IMR-90 (cell line): Measurements from ENCODE around the gene POMGNT1. TPM values are rescaled to one million over a fixed set of nuclear protein-coding genes. Genes with fewer than 3 reads are reported as not detected.
A peak's percentile ranks its signal among the peaks of the same experiment; 100 is the strongest.
"Not testable (repeated sequence)": the region's sequence is repeated elsewhere in the genome, so short reads cannot be mapped to it uniquely, and the experiment has no call there.

Experiments
- ATAC-seq: fragments of 200-7000 bp; cut with Tn5 transposase; 2 replicates; pipeline ENCODE4 v1.9.1; 2020; ENCODE audit warnings: low read depth, mild to moderate bottlenecking, moderate library complexity
- BruUV-seq: library from RNA; stranded (reverse); fragments of 400-500 nt; replicated peaks from 2 replicates; lab custom pipeline; 2021; lab: Mats Ljungman, UMichigan
- CTCF ChIA-PET: fragments of 300-600 bp; formaldehyde crosslinking; extraction: SDS; loops from one replicate; lab custom pipeline; 2021; ENCODE audit warnings: antibody characterized with exemption; lab: Yijun Ruan, JAX
- POLR2A ChIA-PET: fragments of 300-600 bp; sonication (Branson Sonifier 250); formaldehyde crosslinking; loops from one replicate; lab custom pipeline; 2022; ENCODE audit warnings: antibody characterized with exemption; ENCODE audit not compliant: unreplicated experiment; lab: Charles Lee
- DNase-seq: peaks from one replicate; pipeline ENCODE4 v3.0.0; 2013
- H2AFZ ChIP-seq: replicated peaks from 2 replicates; pipeline ENCODE3; 2013; ENCODE audit warnings: low read length, mild to moderate bottlenecking; ENCODE audit not compliant: poor library complexity
- H2AK5ac ChIP-seq: 2 replicates; pipeline ENCODE4 v1.6.1; 2013; ENCODE audit warnings: low read depth, low read length, inconsistent platforms
- H2AK9ac ChIP-seq: replicated peaks from 2 replicates; pipeline ENCODE3; 2013; ENCODE audit warnings: mild to moderate bottlenecking, low read depth, low read length, moderate library complexity; ENCODE audit not compliant: poor library complexity
- H2BK120ac ChIP-seq: 2 replicates; pipeline ENCODE4 v1.6.1; 2013; ENCODE audit warnings: low read depth, low read length, inconsistent platforms
- H2BK15ac ChIP-seq: 3 replicates; pipeline ENCODE4 v1.6.1; 2013; ENCODE audit warnings: low read depth, low read length, inconsistent platforms
- H2BK20ac ChIP-seq: 2 replicates; pipeline ENCODE4 v1.6.1; 2013; ENCODE audit warnings: low read depth, mild to moderate bottlenecking, inconsistent platforms, low read length, moderate library complexity
- H2BK5ac ChIP-seq: 2 replicates; pipeline ENCODE4 v1.6.1; 2013; ENCODE audit warnings: mild to moderate bottlenecking, low read depth, low read length, inconsistent platforms; ENCODE audit not compliant: poor library complexity, severe bottlenecking
- H3K14ac ChIP-seq: replicated peaks from 2 replicates; pipeline ENCODE4 v1.6.1; 2013; ENCODE audit warnings: low read depth, low read length, inconsistent platforms
- H3K18ac ChIP-seq: 2 replicates; pipeline ENCODE4 v1.6.1; 2013; ENCODE audit warnings: low read depth, low read length, control low read depth
- H3K23ac ChIP-seq: 2 replicates; pipeline ENCODE4 v1.6.1; 2013; ENCODE audit warnings: low read depth, low read length, inconsistent platforms
- H3K27ac ChIP-seq: 2 replicates; pipeline ENCODE4 v1.5.1; 2013; ENCODE audit warnings: mild to moderate bottlenecking, control low read depth, low read length; ENCODE audit not compliant: insufficient read depth
- H3K27me3 ChIP-seq: 2 replicates; pipeline ENCODE4 v1.6.1; 2013; ENCODE audit warnings: low read length; ENCODE audit not compliant: control insufficient read depth, insufficient read depth
- H3K36me3 ChIP-seq: 2 replicates; pipeline ENCODE4 v1.6.1; 2013; ENCODE audit warnings: low read length, mixed read lengths; ENCODE audit not compliant: control insufficient read depth, insufficient read depth
- H3K4ac ChIP-seq: 2 replicates; pipeline ENCODE4 v1.6.1; 2013; ENCODE audit warnings: low read depth, low read length, inconsistent platforms
- H3K4me1 ChIP-seq: 2 replicates; pipeline ENCODE4 v1.6.1; 2013; ENCODE audit warnings: low read length, mixed read lengths; ENCODE audit not compliant: control insufficient read depth, insufficient read depth
- H3K4me2 ChIP-seq: 2 replicates; pipeline ENCODE4 v1.6.1; 2013; ENCODE audit warnings: low read depth, mild to moderate bottlenecking, control low read depth, low read length, moderate library complexity
- H3K4me3 ChIP-seq: 2 replicates; pipeline ENCODE4 v1.5.1; 2013; ENCODE audit warnings: low read depth, mild to moderate bottlenecking, control low read depth, low read length, moderate library complexity; ENCODE audit not compliant: insufficient read depth
- H3K56ac ChIP-seq: 2 replicates; pipeline ENCODE4 v1.6.1; 2013; ENCODE audit warnings: low read length, inconsistent platforms; ENCODE audit not compliant: insufficient read depth; ENCODE audit errors: extremely low read depth
- H3K79me1 ChIP-seq, 2 experiments: 2 replicates each; pipeline ENCODE4 v1.6.1; 2013; ENCODE audit warnings: low read length in 2 of 2, inconsistent platforms in 1 of 2, low read depth in 1 of 2
- H3K9ac ChIP-seq: 2 replicates; pipeline ENCODE4 v1.6.1; 2013; ENCODE audit warnings: low read depth, low read length, control low read depth
- H3K9me1 ChIP-seq: 2 replicates; pipeline ENCODE4 v1.6.1; 2013; ENCODE audit warnings: low read length, inconsistent platforms; ENCODE audit not compliant: insufficient read depth
- H3K9me3 ChIP-seq: 2 replicates; pipeline ENCODE4 v1.6.1; 2013; ENCODE audit warnings: low read length; ENCODE audit not compliant: control insufficient read depth, insufficient read depth
- H4K20me1 ChIP-seq: 2 replicates; pipeline ENCODE4 v1.6.1; 2013; ENCODE audit warnings: low read length, inconsistent platforms; ENCODE audit not compliant: insufficient read depth
- H4K5ac ChIP-seq: 2 replicates; pipeline ENCODE4 v1.6.1; 2013; ENCODE audit warnings: mild to moderate bottlenecking, low read depth, low read length, control low read depth
- H4K8ac ChIP-seq, 2 experiments: 2 replicates each; pipeline ENCODE4 v1.6.1; 2013; ENCODE audit warnings: low read depth in 2 of 2, low read length in 2 of 2, control low read depth in 1 of 2, inconsistent platforms in 1 of 2
- H4K91ac ChIP-seq: 2 replicates; pipeline ENCODE4 v1.6.1; 2013; ENCODE audit warnings: low read depth, low read length, inconsistent platforms; ENCODE audit not compliant: insufficient read depth
- WGBS, 2 experiments: methylation state at CpG; one replicate each; pipeline versions ENCODE4 v1.1.5 to v1.1.7; 2013; ENCODE audit warnings: missing lambda C conversion rate in 2 of 2; ENCODE audit not compliant: insufficient read length in 1 of 2; ENCODE audit errors: extremely low coverage in 2 of 2; 5-methylcytosine and 5-hydroxymethylcytosine counted together
- dilution Hi-C: fragments of 300-500 bp; cut with HindIII; formaldehyde crosslinking; loops from one replicate; pipeline ENCODE4 v1.14.3; 2018; ENCODE audit warnings: low sequenced_read_pairs; ENCODE audit not compliant: unreplicated experiment
- in situ Hi-C: fragments of 300-500 bp; cut with MboI; formaldehyde crosslinking; loops from 3 replicates; pipeline ENCODE4 v1.14.3; 2019; ENCODE audit warnings: low sequenced_read_pairs, inconsistent platforms, mixed read lengths
- intact Hi-C: fragments of 100-400 bp; cut with micrococcal nuclease; formaldehyde crosslinking; loops from 2 replicates; pipeline ENCODE4 v1.10.0; 2022
- polyA plus RNA-seq, 3 experiments: library from polyadenylated mRNA; depleted of rRNA; stranded (reverse); fragments of >200 nt; gene quantifications; 2 replicates each; pipeline ENCODE4 v1.2.3, GENCODE V29; 2012; ENCODE audit warnings: low replicate concordance in 1 of 3
- total RNA-seq: library from RNA; depleted of rRNA; stranded (reverse); fragments of >200 nt; gene quantifications from 2 replicates; pipeline ENCODE4 v1.2.3, GENCODE V29; 2012

Gene POMGNT1
- total and polyA plus RNA-seq, 2 of the 4 experiments (the other 2 are of a cell fraction): 54.8 to 65.3 TPM

DNA sequence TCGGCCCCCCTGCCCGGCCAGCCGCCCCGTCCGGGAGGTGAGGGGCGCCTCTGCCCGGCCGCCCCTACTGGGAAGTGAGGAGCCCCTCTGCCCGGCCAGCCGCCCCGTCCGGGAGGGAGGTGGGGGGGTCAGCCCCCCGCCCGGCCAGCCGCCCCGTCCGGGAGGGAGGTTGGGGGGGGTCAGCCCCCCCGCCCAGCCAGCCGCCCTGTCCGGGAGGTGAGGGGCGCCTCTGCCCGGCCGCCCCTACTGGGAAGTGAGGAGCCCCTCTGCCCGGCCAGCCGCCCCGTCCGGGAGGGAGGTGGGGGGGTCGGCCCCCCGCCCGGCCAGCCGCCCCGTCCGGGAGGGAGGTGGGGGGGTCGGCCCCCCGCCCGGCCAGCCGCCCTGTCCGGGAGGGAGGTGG lies 43.5 kb upstream of the POMGNT1 start:
- H4K8ac ChIP-seq, H2AFZ ChIP-seq, CTCF ChIA-PET, in situ Hi-C loops, BruUV-seq, dilution Hi-C loops, H4K91ac ChIP-seq, ATAC-seq, H3K9ac ChIP-seq, H3K36me3 ChIP-seq, H2BK15ac ChIP-seq, H3K4me3 ChIP-seq, H3K9me3 ChIP-seq, DNase-seq, H2AK9ac ChIP-seq, POLR2A ChIA-PET, H3K56ac ChIP-seq, H3K4ac ChIP-seq, H4K5ac ChIP-seq, H2AK5ac ChIP-seq, H3K14ac ChIP-seq, H3K4me1 ChIP-seq, H3K79me1 ChIP-seq, H2BK5ac ChIP-seq, intact Hi-C loops, H3K9me1 ChIP-seq, H2BK20ac ChIP-seq, H3K18ac ChIP-seq, H2BK120ac ChIP-seq, H3K23ac ChIP-seq, H3K27me3 ChIP-seq, H4K20me1 ChIP-seq, H3K4me2 ChIP-seq, H3K27ac ChIP-seq: not testable (repeated sequence)
- WGBS, 2 experiments: no CpG with 5 or more reads among the region's 38 CpGs

DNA sequence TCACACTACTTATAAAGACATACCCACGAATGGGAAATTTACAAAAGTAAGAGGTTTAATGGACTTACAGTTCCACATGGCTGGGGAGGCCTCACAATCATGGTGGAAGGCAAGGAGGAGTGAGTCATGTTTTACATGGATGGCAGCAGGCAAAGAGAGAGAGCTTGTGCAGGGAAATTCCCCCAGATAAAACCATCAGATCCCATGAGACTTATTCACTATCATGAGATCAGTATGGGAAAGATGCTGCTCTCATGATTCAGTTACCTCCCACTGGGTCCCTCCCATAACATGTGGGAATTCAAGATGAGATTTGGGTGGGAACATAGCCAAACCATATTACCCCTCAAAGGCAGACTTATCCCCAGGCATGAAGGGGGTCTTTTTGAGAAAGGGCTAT lies 40.6 kb upstream of the POMGNT1 start:
- H4K20me1 ChIP-seq, POLR2A ChIA-PET, H2AFZ ChIP-seq, H3K14ac ChIP-seq, H3K9me1 ChIP-seq, BruUV-seq, H3K9ac ChIP-seq, H2BK5ac ChIP-seq, H3K4me3 ChIP-seq, H2AK5ac ChIP-seq, H3K27me3 ChIP-seq, H3K18ac ChIP-seq, H3K56ac ChIP-seq, ATAC-seq, H3K4me1 ChIP-seq, H3K9me3 ChIP-seq, H3K4ac ChIP-seq, H4K8ac ChIP-seq, H3K4me2 ChIP-seq, H3K27ac ChIP-seq, dilution Hi-C loops, H3K79me1 ChIP-seq, H2BK20ac ChIP-seq, H3K36me3 ChIP-seq, H2BK15ac ChIP-seq, H2BK120ac ChIP-seq, CTCF ChIA-PET, H2AK9ac ChIP-seq, H4K5ac ChIP-seq, H3K23ac ChIP-seq, intact Hi-C loops, in situ Hi-C loops, H4K91ac ChIP-seq: not testable (repeated sequence)
- DNase-seq: peak; percentile 58
- WGBS, 2 experiments: no CpG with 5 or more reads among the region's 1 CpG
